GM18505 (cell line): ENCODE measurements around the gene KRTAP5-8.
"Not testable (repeated sequence)": the region's sequence is repeated elsewhere in the genome, so short reads cannot be mapped to it uniquely, and the experiment has no call there.

ENCODE experiments used
- ATAC-seq: cut with Tn5 transposase; IDR thresholded peaks from one replicate; pipeline ENCODE4 v1.9.1; 2021; ENCODE audit not compliant: unreplicated experiment
- POLR2A ChIP-seq: IDR thresholded peaks from 4 replicates; pipeline ENCODE4 v1.6.1; 2011; ENCODE audit warnings: borderline replicate concordance; ENCODE audit not compliant: insufficient read depth, insufficient read length; ENCODE audit errors: extremely low read depth

KRTAP5-8 gene

GRCh38 chr11:71566081-71566620 lies 28.3 kb downstream of the KRTAP5-8 start:
- TF ChIP-seq POLR2A = no peak
- no peak for ATAC-seq

DNA sequence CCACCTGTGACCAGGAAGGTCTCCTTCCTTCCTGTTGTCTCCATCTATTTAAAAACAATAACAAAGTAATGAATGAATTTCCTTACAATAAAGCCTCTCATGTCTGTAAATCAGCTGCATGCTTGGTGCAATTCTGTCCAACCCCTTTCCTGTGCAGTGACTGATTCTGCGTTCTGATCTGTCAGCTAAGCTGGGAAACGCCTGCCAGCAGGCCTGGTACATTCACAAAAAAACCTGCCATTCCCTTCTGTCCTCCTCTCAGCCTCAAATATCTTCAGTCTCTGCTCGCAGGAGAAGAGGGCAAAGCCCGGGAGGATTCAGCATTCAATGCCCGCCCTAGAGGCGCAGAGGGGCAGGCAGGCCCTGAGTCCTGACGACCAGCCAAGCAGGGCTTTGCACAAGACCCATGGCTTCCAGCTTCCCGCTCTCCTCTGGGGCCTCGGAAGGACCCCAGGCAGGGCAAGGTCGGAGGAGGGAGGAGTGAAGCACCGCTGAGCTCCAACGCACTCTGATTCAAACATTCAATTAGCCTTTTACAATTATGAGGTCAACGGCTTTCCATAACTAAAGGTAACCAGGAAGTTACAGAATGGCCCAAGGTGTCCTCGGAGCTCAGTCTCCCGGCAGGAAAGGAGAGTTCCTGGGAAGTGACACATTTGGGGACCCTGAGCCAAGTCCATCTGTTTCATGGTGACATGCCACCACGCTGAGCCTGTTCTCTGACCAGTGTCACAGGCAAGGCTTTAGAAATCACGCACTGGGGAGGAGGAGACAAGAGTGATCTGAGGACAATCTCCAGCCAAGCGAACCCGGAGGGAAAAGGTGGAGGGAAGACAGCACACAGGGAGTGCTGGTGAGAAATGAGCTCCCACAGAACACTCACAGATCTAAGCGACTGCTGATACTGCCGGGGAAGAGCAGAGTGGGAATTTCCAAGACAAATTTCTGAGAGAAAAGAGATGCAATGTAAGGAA lies 29.1 kb downstream of the KRTAP5-8 start:
- not testable (repeated sequence) for ATAC-seq

DNA sequence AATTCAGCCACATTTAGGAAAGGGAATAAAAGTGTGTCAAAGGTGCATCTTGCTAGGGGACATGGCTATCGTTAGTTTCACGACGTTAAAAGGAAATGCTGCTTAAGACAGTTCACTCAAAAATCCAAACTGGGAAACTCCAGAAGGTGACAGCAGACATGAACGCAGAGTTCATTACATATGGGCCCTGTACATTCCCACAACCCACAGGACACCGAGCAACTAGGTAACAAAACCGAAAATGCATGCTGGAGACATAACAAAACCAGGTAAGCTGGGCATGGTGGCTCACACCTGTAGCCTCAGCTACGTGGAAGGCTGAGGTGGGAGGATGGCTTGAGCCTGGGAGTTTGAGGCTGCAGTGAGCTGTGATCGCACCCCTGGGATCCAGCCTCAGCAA lies 29.8 kb downstream of the KRTAP5-8 start:
- ATAC-seq = not testable (repeated sequence)

- no peak for ATAC-seq
- no peak for TF ChIP-seq POLR2A
Observed at GRCh38 chr11:71568704-71569349, 31.0 kb downstream of the KRTAP5-8 start.

DNA sequence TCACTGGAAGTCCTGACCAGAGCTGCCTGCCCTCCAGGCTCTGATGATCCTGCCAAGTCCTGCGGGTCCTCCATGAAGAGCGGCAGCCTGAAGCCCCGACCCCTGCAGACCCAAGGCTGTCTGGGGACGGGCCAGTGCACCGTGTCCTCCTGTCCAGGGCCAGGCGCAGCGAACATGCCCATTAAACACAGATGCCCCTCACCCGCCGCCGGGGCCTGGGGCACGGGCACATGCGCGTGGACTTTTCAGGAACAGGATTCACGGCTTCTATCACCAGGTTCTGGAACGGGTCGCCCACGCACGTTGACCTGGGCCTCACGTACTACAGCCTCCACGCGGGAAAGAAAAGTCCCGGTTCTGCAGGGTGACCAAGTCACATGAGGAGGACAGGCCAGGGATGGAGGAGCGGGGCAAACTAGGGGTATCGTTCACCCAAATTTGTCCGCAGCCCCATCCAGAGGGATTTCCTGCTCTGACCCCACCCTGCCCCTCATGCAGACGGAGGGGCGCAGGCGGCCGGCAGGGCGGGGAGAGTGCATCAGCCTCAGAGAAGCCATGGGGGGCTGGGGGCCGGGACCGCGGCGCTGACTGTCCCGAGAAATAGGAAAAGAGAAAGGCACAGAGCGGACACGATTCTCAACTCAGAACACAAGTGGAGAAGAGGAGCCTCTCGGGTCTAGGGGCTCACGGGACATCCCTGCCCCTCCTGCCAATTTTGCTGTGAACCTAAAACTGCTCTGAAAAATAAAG lies 33.5 kb downstream of the KRTAP5-8 start:
- not testable (repeated sequence) for ATAC-seq

- TF ChIP-seq POLR2A = no peak
- no peak for ATAC-seq
Observed at GRCh38 chr11:71572811-71573210, 35.0 kb downstream of the KRTAP5-8 start.

- no peak for ATAC-seq
- TF ChIP-seq POLR2A = no peak
Observed at GRCh38 chr11:71574418-71574817, 36.6 kb downstream of the KRTAP5-8 start.

- ATAC-seq = no peak
- TF ChIP-seq POLR2A = no peak
Observed at GRCh38 chr11:71575723-71576424, 38.0 kb downstream of the KRTAP5-8 start.

DNA sequence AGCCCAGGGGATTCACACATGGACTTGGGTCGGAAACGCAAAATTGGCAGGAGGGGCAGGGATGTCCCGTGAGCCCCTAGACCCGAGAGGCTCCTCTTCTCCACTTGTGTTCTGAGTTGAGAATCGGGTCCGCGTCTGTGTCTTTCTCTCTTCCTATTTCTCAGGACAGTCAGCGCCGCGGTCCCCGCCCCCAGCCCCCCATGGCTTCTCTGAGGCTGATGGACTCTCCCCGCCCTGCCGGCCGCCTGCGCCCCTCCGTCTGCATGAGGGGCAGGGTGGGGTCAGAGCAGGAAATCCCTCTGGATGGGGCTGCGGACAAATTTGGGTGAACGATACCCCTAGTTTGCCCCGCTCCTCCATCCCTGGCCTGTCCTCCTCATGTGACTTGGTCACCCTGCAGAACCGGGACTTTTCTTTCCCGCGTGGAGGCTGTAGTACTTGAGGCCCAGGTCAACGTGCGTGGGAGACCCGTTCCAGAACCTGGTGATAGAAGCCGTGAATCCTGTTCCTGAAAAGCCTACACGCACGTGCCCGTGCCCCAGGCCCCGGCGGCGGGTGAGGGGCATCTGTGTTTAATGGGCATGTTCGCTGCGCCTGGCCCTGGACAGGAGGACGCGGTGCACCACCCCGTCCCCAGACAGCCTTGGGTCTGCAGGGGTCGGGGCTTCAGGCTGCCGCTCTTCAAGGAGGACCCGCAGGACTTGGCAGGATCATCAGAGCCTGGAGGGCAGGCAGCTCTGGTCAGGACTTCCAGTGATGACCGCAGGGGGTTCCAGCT lies 39.1 kb downstream of the KRTAP5-8 start:
- ATAC-seq = not testable (repeated sequence)

- no peak for ATAC-seq
- TF ChIP-seq POLR2A = no peak
Observed at GRCh38 chr11:71577469-71578004, 39.7 kb downstream of the KRTAP5-8 start.

- ATAC-seq = not testable (repeated sequence)
Observed at GRCh38 chr11:71579513-71579912, 41.7 kb downstream of the KRTAP5-8 start.

DNA sequence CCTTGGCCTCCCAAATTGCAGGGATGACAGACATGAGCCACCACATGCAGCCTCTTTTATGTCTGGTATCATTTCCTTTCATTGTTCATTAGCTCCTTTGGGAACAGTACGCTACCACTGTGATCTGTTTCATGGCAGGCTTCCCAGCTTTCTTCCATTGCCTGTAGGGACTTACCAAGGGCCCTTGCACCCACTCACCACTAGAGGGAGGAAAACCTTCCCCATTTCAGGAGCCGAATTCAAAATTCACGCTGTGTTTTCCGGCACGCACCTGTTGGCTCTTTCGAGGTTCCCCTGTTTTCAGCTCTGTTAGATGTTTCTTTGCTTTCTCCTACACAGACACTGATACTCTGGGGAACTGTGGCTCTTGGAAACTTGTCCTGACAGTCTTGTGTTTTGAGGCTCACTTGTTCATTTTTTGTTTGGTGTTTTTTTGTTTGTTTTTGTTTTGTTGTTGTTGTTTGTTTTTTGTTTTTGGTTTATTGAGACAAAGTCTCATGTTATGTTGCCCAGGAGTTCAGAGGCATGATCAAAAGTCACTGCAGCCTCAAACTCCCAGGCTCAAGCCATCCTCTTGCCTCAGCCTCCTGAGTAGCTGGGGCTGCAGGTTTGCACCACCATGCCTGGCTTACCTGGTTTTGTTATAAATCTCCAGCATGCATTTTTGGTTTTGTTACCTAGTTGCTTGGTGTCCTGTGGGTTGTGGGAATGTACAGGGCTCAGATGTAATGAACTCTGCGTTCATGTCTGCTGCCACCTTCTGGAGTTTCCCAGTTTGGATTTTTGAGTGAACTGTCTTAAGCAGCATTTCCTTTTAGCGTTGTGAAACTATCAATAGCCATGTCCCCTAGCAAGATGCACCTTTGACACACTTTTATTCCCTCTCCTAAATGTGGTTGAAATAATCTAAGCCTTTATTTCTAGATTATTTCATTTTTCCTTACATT lies 42.5 kb downstream of the KRTAP5-8 start:
- no peak for ATAC-seq
- TF ChIP-seq POLR2A = no peak
